HG03097 (cell line): ENCODE data around the gene GOLGA8F.
"Not testable (repeated sequence)": the region's sequence is repeated elsewhere in the genome, so short reads cannot be mapped to it uniquely, and the experiment has no call there.

Experiments
- ATAC-seq: cut with Tn5 transposase; IDR thresholded peaks from one replicate; pipeline ENCODE4 v1.9.1; 2021; ENCODE audit not compliant: unreplicated experiment, low FRiP score

Gene GOLGA8F, protein sequence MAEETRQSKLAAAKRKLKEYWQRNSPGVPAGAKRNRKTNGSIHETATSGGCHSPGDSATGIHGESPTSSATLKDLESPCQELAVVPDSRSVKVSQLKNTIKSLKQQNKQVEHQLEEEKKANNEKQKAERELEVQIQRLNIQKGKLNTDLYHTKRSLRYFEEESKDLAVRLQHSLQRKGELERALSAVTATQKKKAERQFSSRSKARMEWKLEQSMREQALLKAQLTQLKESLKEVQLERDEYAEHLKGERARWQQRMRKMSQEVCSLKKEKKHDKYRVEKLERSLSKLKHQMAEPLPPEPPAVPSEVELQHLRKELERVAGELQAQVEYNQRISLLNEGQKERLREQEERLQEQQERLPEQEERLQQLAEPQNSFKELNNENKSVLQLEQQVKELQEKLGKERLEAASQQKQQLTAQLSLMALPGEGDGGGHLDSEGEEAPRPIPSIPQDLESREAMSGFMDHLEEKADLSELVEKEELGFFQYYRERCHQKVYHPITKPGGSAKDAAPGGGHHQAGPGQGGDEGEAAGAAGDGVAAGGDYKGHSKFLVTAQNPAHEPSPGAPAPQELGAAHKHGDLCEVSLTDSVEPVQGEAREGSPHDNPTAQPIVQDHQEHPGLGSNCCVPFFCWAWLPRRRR

DNA sequence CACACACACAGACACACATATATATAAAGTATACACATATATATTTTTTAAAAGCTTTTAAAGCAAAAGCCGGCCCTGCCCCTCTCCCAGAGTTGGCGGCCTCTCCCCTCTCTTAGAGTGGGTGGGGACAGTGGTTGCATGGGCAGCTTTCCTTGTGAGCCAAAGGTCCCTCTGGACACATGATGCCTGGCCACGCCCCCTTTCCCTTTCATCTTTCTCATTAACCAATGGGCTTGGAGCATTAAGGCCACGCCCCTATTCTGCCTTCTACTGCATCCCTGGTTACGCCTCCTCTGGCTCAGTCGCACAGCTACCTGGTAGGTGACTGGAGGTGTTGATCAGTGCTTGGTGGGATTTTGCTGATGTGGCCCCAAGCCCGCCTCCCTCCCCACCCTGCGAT is at the start of gene GOLGA8F:
Gene GOLGA8F (plus strand): TSS at position 301 of the 400 bp plus-strand sequence. CDS start 98 bp downstream, at position 399.
- not testable (repeated sequence) for ATAC-seq

DNA sequence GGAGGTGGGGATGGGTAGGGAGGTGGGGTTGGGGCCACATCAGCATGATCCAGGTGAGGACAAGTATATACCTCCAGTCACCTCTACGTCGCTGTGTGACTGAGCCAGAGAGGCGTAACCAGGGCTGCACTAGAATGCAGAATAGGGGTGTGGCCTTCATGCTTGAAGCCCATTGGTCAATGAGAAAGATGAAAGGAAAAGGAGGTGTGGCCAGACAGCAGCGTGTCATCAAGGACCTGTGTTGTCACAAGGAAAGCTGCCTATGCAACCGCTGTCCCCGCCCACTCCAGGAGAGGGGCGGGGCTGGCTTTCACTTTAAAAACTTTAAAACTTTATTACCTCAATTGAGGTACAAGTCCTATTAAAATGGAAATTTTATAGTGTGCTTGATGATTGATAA is 20.5 kb upstream of the GOLGA8F start, which contains the start of gene GOLGA6L24:
Gene GOLGA6L24 (minus strand): TSS at position 101 of the 400 bp plus-strand sequence. CDS start 61 bp downstream, at position 40.
- ATAC-seq, result not testable (repeated sequence)

DNA sequence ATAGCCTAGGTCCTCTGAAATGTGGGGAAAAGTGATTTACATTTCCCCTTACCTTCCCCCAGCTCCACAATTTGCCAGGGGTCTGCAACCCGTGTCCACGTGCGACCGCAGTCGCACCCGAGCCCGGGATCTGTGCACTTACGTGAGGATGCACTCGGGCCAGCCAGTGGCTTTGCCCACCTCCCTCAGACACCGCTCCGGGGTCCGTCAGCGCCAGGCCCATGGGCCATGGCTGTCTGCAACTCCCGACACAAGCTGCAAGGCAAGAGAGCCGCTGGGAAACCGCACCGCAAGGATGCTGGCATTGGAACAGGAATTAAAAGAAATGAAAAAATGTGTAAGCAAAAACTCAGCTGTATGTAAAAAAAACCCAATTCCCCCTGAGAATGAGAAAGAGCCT is 13.0 kb upstream of the GOLGA8F start:
- not testable (repeated sequence) for ATAC-seq

DNA sequence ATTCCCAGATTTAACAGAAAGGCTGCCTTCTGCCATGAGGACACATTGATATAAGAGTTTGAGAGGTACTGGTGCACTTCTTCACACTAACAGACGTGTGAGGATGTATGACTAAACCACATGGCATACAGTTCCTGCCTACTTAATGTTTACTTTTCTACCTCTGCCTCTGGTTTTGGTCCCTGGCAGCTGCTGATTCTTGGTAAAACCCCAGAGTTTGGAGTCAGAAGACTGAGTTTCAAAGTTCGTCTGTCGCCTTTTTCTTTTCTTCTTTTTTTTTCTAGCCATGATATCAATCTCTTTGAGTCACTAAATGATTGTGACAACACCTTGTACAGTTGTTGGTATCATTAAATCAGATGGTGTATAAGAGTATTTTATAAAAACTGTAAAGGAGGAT is 1.6 kb downstream of the GOLGA8F start:
- not testable (repeated sequence) for ATAC-seq

DNA sequence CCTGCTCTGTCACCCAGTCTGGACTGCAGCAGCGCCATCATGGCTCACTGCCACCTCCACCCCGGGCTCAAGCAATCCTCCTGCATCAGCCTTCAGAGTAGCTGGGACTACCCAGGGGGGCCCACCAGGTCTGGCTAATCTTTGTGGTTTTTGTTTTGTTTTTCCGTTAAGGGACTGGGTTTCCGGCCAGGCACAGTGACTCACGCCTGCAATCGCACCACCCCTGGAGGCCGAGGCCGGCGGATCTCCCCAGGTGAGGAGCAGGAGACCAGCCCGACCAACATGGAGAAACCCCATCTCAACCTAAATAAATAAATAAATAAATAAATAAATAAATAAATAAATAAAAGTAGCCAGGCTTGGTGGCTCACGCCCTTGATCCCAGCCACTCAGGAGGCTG is 17.6 kb downstream of the GOLGA8F start:
- ATAC-seq, result not testable (repeated sequence)

DNA sequence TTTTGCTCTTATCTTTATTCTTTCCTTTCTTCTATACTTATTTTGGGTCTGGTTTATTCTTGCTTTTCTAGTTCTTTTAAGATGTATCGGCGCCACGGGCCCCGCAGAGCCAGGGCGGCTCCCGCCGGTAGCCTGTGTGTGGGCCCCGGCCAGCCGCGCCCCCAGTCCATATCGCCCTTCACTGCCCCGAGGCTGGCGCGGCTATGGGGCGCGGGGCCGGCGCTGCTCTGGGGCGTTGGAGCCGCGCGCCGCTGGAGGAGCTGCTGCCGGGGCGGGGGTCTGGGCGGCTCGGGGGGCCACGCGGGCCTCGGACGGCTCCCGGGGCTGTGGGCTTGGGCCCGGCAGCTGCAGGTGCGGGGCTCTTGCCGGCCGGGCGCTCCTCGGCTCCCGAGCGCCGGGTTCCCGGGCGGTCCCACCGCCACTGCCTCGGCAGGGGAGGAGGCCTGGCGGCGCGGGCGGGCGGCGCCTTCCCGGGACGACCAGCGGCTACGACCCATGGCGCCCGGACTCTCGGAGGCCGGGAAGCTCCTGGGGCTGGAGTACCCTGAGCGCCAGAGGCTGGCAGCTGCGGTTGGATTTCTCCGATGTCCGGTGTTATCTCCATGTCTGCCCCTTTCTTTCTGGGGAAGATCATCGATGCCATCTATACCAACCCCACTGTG is 24.4 kb downstream of the GOLGA8F start:
- not testable (repeated sequence) for ATAC-seq

DNA sequence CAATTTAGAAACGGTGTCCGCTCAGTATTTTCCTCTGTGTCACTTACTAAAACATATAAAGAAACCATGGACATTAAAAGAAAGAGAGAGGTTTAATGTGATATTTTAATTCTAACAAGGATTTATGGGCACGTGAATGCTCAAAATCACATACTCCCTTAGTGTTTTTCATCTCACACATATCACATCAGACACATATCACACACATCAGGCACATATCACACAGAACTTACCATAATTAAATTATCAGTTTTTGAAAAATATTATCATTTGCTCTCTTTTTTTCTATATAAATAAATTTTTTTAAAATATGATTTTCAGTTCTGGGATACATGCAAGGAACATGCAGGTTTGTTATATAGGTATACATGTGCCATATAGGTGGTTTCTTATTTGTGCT is 42.0 kb downstream of the GOLGA8F start:
- ATAC-seq, result not testable (repeated sequence)

DNA sequence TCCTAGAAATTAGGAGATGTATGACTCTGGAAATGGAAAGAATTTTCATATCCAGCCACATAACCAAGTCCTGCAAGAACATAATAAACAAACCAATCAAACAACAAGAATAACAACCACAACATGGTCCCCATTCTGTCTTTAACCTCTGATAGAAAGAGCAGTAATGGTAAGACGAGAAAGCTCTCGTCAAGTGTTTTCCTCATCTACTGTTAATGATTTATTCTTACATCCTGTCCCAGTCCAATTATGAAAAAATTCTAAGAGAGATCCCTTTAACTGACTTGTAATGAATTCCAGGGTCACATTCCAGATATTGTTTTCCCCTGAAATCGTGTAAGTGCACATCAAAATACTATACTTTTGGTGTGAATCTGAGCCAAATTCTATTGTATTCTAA is 57.1 kb downstream of the GOLGA8F start:
- ATAC-seq, result not testable (repeated sequence)
